HepG2 (cell line): ENCODE measurements around the gene ARHGEF12. TPM values are rescaled to one million over a fixed set of nuclear protein-coding genes. Genes with fewer than 3 reads are reported as not detected.

ENCODE experiments used
- ARID4A ChIP-seq: sonication (generic); formaldehyde crosslinking; IDR thresholded peaks from 2 replicates; pipeline ENCODE4 v1.5.0; 2020; ENCODE audit warnings: mild to moderate bottlenecking, missing genetic modification reagents, borderline replicate concordance
- ASH2L ChIP-seq: fragments of 300-600, 200-600 bp; sonication (generic); IDR thresholded peaks from 2 replicates; pipeline ENCODE4 v1.7.0; 2017; ENCODE audit warnings: low read depth, mild to moderate bottlenecking, moderate library complexity, mixed read lengths, low read length; ENCODE audit not compliant: insufficient read length
- FOXP4 ChIP-seq: sonication (generic); formaldehyde crosslinking; IDR thresholded peaks from 2 replicates; pipeline ENCODE4 v1.4.0; 2020; ENCODE audit warnings: missing genetic modification reagents
- HNRNPL ChIP-seq: fragments of 200-400 bp; formaldehyde crosslinking; IDR thresholded peaks from 2 replicates; pipeline ENCODE4 v1.6.1; 2017; ENCODE audit warnings: mild to moderate bottlenecking, low read depth, low read length
- LCORL ChIP-seq, 2 experiments: fragments of 450-650 bp in 1 of 2; sonication (generic) in 1 of 2; formaldehyde crosslinking in 1 of 2; IDR thresholded peaks; 2 replicates each; pipeline versions ENCODE4 v1.5.0 to v1.6.1; 2017 to 2020; ENCODE audit warnings: antibody characterized with exemption in 1 of 2, missing genetic modification reagents in 1 of 2
- MTA1 ChIP-seq: sonication (generic); formaldehyde crosslinking; IDR thresholded peaks from 2 replicates; pipeline ENCODE4 v1.4.0; 2020; ENCODE audit warnings: missing genetic modification reagents, mild to moderate bottlenecking, borderline replicate concordance
- NR2F6 ChIP-seq, 2 experiments: IDR thresholded peaks; 2 replicates each; pipeline ENCODE4 v1.6.1; 2016; ENCODE audit warnings: antibody characterized with exemption in 1 of 2, mild to moderate bottlenecking in 1 of 2
- SALL1 ChIP-seq: sonication (generic); formaldehyde crosslinking; IDR thresholded peaks from 2 replicates; pipeline ENCODE4 v1.8.0; 2022; ENCODE audit warnings: mild to moderate bottlenecking, missing genetic modification reagents
- SOX5 ChIP-seq: IDR thresholded peaks from 2 replicates; pipeline ENCODE4 v1.6.1; 2016; ENCODE audit warnings: borderline replicate concordance
- USF2 ChIP-seq, 2 experiments: sonication (generic) in 1 of 2; formaldehyde crosslinking in 1 of 2; IDR thresholded peaks; 2 replicates each; pipeline versions ENCODE4 v1.5.1 to v1.6.1; 2011 to 2020; ENCODE audit warnings: borderline replicate concordance in 1 of 2, low read depth in 1 of 2, low read length in 1 of 2, mild to moderate bottlenecking in 1 of 2, missing genetic modification reagents in 1 of 2, moderate library complexity in 1 of 2
- ZNF607 ChIP-seq: sonication (generic); formaldehyde crosslinking; IDR thresholded peaks from 2 replicates; pipeline ENCODE4 v1.5.1; 2020; ENCODE audit warnings: missing genetic modification reagents, mild to moderate bottlenecking, borderline replicate concordance
- polyA plus RNA-seq, 8 experiments: library from polyadenylated mRNA; depleted of rRNA in 3 of 8; stranded (reverse) in 7 of 8; unstranded in 1 of 8; fragments of >200 nt; fragmentation: Illumina TruSeq in 4 of 8; extraction: Trizol in 4 of 8; gene quantifications; 2 replicates each; pipeline versions ENCODE4 v1.2.1 to v1.2.3, GENCODE V29; 2011 to 2016; ENCODE audit warnings: low read depth in 4 of 8, missing spikeins in 1 of 8, mixed read lengths in 1 of 8; ENCODE audit not compliant: insufficient read depth in 1 of 8
- total RNA-seq, 5 experiments: library from RNA; depleted of rRNA; stranded (reverse); fragments of >200 nt; fragmentation: Illumina TruSeq; extraction: Trizol; gene quantifications; 2 replicates each; pipeline ENCODE4 v1.2.3, GENCODE V29; 2016; ENCODE audit warnings: low read depth in 1 of 5
- TF ChIP-seq, protein P1 (sequence below): sonication (generic); formaldehyde crosslinking; IDR thresholded peaks from 2 replicates; pipeline ENCODE4 v1.5.0; 2020; ENCODE audit warnings: mild to moderate bottlenecking, missing genetic modification reagents
- TF ChIP-seq, protein P2 (sequence below): sonication (generic); formaldehyde crosslinking; conservative IDR thresholded peaks from 2 replicates; pipeline ENCODE4 v1.4.0; 2020; ENCODE audit warnings: missing genetic modification reagents

ARHGEF12 gene
- total and polyA plus RNA-seq, 2 of the 13 experiments (the other 11 are each of a cell fraction or from before 2014, with no cell fraction given): 17.9 to 54.4 TPM

DNA sequence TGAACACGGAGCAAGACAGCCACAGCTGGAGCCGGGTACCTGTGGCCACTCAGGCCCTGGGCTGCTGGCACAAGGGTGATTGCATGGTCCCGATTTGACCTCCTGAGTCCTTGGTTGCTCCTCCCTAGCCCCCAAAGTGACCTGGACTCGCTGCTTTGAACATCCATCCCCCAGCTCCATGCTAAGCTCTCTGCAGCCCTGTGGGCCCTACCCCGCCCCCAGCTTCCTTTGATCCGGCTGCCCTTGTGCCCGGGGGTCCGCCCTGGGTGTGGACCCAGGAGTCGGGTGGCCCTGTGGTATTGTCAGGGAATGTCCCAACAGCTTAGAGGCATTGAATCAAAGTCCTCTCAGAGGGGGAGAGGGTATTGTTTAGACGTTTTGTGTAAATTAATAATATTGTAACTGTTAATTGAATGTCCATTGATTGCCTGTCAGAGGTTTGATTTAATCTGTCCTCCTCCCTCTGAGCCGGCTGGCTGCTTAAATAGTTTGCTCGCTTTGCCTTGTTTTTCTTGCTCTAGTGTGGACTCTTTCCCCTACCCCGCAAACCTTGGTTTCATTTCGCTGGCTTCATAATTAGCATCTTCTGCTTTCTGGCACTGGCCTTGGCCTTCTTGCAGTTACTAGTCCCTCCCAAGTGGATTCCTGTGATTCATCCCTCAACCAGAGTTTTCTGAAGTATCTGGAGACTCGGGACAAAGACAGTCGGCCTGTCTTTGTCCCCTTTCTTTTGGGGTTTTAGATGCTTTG is 196.0 kb downstream of the ARHGEF12 start (continued):
- TF ChIP-seq, protein P1, sequence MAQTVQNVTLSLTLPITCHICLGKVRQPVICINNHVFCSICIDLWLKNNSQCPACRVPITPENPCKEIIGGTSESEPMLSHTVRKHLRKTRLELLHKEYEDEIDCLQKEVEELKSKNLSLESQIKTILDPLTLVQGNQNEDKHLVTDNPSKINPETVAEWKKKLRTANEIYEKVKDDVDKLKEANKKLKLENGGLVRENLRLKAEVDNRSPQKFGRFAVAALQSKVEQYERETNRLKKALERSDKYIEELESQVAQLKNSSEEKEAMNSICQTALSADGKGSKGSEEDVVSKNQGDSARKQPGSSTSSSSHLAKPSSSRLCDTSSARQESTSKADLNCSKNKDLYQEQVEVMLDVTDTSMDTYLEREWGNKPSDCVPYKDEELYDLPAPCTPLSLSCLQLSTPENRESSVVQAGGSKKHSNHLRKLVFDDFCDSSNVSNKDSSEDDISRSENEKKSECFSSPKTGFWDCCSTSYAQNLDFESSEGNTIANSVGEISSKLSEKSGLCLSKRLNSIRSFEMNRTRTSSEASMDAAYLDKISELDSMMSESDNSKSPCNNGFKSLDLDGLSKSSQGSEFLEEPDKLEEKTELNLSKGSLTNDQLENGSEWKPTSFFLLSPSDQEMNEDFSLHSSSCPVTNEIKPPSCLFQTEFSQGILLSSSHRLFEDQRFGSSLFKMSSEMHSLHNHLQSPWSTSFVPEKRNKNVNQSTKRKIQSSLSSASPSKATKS (CRISPR knock-in tag): no peak
- TF ChIP-seq MTA1 (CRISPR knock-in tag): peak; percentile 60; the same call in 1 of the 2 replicates
- no peak for TF ChIP-seq ZNF607 (CRISPR knock-in tag)
- TF ChIP-seq HNRNPL: 0 out of 2 replicates have a peak, but pooled peaks have one; percentile 62
- peak; percentile 34; the same call in 1 of the 2 replicates for TF ChIP-seq FOXP4 (CRISPR knock-in tag)
- TF ChIP-seq LCORL (IDR thresholded peaks at IDR 0.05): no peak
- TF ChIP-seq LCORL (CRISPR knock-in tag; IDR thresholded peaks at IDR 0.05): peak; percentile 71
- TF ChIP-seq ASH2L: peak; percentile 17
- TF ChIP-seq ARID4A: no peak
- TF ChIP-seq, protein P2, sequence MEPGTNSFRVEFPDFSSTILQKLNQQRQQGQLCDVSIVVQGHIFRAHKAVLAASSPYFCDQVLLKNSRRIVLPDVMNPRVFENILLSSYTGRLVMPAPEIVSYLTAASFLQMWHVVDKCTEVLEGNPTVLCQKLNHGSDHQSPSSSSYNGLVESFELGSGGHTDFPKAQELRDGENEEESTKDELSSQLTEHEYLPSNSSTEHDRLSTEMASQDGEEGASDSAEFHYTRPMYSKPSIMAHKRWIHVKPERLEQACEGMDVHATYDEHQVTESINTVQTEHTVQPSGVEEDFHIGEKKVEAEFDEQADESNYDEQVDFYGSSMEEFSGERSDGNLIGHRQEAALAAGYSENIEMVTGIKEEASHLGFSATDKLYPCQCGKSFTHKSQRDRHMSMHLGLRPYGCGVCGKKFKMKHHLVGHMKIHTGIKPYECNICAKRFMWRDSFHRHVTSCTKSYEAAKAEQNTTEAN: no peak
- peak; percentile 69 for TF ChIP-seq SOX5
- TF ChIP-seq SALL1 (CRISPR knock-in tag): peak; percentile 52; the same call in 1 of the 2 replicates
- 0 out of 2 replicates have a peak, but pooled peaks have one; percentile 29 for TF ChIP-seq NR2F6 (IDR thresholded peaks at IDR 0.05)
- peak; percentile 22; the same call in 1 of the 2 replicates for TF ChIP-seq NR2F6 (CRISPR knock-in tag; IDR thresholded peaks at IDR 0.05)
- TF ChIP-seq USF2 (IDR thresholded peaks at IDR 0.05; ENCODE audit: low read depth, low read length): no peak
- no peak for TF ChIP-seq USF2 (CRISPR knock-in tag; IDR thresholded peaks at IDR 0.05; ENCODE audit: borderline replicate concordance)
